AG08395 (cell line): ENCODE measurements around the gene CCDC127.

Experiments used
- DNase-seq: peaks from one replicate; pipeline ENCODE4 v3.0.0; 2012; ENCODE audit warnings: mixed read lengths, low spot score

The CCDC127 gene

GRCh38 chr5:157801-158200 lies 60.2 kb downstream of the CCDC127 start:
- no peak for DNase-seq

- no peak for DNase-seq
Observed at GRCh38 chr5:157126-157715, 60.7 kb downstream of the CCDC127 start.

- no peak for DNase-seq
Observed at GRCh38 chr5:156411-157072, 61.4 kb downstream of the CCDC127 start.

GRCh38 chr5:155651-156410 lies 62.1 kb downstream of the CCDC127 start:
- no peak for DNase-seq

GRCh38 chr5:154826-155225 lies 63.1 kb downstream of the CCDC127 start:
- DNase-seq, result no peak

- no peak for DNase-seq
Observed at GRCh38 chr5:154236-154635, 63.7 kb downstream of the CCDC127 start.

- DNase-seq, result peak; percentile 15
Observed at GRCh38 chr5:153256-153655, 64.7 kb downstream of the CCDC127 start.

- no peak for DNase-seq
Observed at GRCh38 chr5:152077-152476, 65.9 kb downstream of the CCDC127 start.

- DNase-seq, result no peak
Observed at GRCh38 chr5:150746-151145, 67.2 kb downstream of the CCDC127 start.

GRCh38 chr5:149745-150485 lies 68.0 kb downstream of the CCDC127 start:
- DNase-seq, result no peak

GRCh38 chr5:147751-148150 lies 70.2 kb downstream of the CCDC127 start:
- no peak for DNase-seq
